Medulla oblongata (tissue), 1 donor: ENCODE data around the gene HOXB6.

ENCODE experiments used
- DNase-seq: peaks from one replicate; pipeline ENCODE4 v3.0.0-alpha.2; 2015; ENCODE audit errors: extremely low spot score

HOXB6 gene

GRCh38 chr17:48604770-48605329 lies at the start of gene HOXB6:
Gene HOXB6, minus strand, starts transcription at chr17:48604986. Its CDS starts 6,836 bp downstream, at chr17:48598150.
- no peak for DNase-seq

GRCh38 chr17:48649741-48650140 lies 45.0 kb upstream of the HOXB6 start:
- DNase-seq = no peak

- DNase-seq = no peak
Observed at GRCh38 chr17:48647963-48648245, 43.1 kb upstream of the HOXB6 start.

- no peak for DNase-seq
Observed at GRCh38 chr17:48647103-48647962, 42.5 kb upstream of the HOXB6 start.

- no peak for DNase-seq
Observed at GRCh38 chr17:48646183-48647102, 41.7 kb upstream of the HOXB6 start.

- DNase-seq = no peak
Observed at GRCh38 chr17:48645639-48646182, 40.9 kb upstream of the HOXB6 start.

- DNase-seq = no peak
Observed at GRCh38 chr17:48644910-48645557, 40.2 kb upstream of the HOXB6 start.

GRCh38 chr17:48644159-48644558 lies 39.4 kb upstream of the HOXB6 start:
- no peak for DNase-seq

- DNase-seq = no peak
Observed at GRCh38 chr17:48643697-48644012, 38.9 kb upstream of the HOXB6 start.

- no peak for DNase-seq
Observed at GRCh38 chr17:48642843-48643696, 38.3 kb upstream of the HOXB6 start.

GRCh38 chr17:48642059-48642842 lies 37.5 kb upstream of the HOXB6 start:
- DNase-seq = no peak

- no peak for DNase-seq
Observed at GRCh38 chr17:48641541-48642058, 36.8 kb upstream of the HOXB6 start.

GRCh38 chr17:48640858-48641180 lies 36.0 kb upstream of the HOXB6 start:
- no peak for DNase-seq

- DNase-seq = no peak
Observed at GRCh38 chr17:48639982-48640857, 35.4 kb upstream of the HOXB6 start.

GRCh38 chr17:48639136-48639535 lies 34.4 kb upstream of the HOXB6 start:
- DNase-seq = no peak

GRCh38 chr17:48637323-48638260 lies 32.8 kb upstream of the HOXB6 start:
- no peak for DNase-seq

GRCh38 chr17:48636177-48637018 lies 31.6 kb upstream of the HOXB6 start:
- DNase-seq = peak; percentile 57
